ENCODE results near the gene ELAC2.

The ELAC2 gene

GRCh38 chr17:13017655-13018459, at the start of gene ELAC2:
Gene ELAC2, minus strand, starts transcription at chr17:13018027. Its CDS starts 80 bp downstream, at chr17:13017947.
- peak; percentile 97 for DNase-seq (ENCODE audit: low spot score)

GRCh38 chr17:13065032-13065431, 47.2 kb upstream of the ELAC2 start:
- DNase-seq (ENCODE audit: low spot score): no peak

DNA sequence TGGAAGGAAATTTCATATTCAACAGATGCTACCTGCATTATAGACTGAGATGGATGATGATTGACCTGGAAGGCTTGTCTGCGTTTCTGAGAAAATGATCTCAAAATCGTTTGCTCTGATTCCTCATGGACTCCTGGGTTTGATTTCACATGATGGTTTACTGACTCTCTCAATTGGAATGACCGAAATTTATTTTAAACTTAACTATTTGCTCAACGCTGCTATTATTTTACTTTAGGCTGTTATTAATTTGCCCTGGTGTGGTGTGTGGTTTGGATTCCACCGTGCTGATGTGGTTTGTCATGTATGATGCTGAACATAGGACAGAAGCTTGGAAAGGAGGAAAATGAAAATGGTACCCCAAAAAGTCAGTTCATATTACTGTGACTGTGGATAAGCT, 37.3 kb upstream of the ELAC2 start:
- DNase-seq (ENCODE audit: low spot score): no peak

DNA sequence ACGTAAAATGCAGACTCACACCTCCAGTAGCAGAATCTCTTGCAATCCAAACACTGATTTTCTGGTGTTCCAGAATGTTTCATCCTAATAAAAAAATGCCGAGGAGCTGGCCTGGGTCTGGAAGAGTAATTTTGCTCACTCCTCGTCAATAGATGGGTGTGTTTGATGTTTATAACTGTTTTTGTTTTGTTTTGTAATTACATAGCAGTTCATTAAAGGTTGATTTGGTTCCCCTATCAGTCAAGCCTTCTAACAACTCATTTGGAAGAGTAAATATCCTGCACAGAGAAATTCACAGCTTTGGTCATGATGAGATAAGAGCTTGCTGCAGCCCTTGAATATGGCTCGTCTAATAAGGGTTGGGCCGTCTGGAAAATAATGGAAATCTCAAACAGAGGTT, 36.8 kb upstream of the ELAC2 start:
- DNase-seq (ENCODE audit: low spot score): no peak

- DNase-seq (ENCODE audit: low spot score): no peak
Measured at GRCh38 chr17:13051915-13052314, 34.1 kb upstream of the ELAC2 start.

DNA sequence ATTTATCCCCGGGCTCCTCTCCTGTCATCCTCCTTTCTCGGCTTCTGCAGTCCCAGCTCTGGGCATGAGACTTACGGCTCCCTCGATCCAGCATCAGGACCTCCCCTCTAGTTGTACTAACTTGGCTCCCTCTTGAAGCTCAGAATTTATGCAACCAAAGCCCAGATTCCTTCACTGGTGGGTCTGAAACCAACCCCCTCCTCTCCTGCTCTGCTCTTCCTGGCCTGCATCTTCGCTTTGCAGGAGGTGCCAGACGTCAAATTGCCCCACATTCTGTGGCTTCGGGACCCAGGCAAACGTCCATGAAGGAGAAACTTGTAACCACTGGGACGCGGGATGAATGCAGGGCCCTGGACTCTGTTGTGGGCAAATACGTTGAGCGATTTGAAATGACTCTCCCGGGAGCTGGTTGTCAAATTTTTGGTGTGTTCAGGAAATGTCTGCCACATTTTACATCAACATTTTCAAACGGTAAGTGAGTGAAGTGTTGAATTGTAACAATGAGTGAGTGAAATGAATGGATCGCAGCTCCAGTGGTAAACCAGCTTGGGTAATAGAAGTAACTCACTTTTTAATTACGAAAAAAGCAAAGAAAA, 29.3 kb upstream of the ELAC2 start:
- no peak for DNase-seq (ENCODE audit: low spot score)

- no peak for DNase-seq (ENCODE audit: low spot score)
Measured at GRCh38 chr17:13046361-13046760, 28.5 kb upstream of the ELAC2 start.

DNA sequence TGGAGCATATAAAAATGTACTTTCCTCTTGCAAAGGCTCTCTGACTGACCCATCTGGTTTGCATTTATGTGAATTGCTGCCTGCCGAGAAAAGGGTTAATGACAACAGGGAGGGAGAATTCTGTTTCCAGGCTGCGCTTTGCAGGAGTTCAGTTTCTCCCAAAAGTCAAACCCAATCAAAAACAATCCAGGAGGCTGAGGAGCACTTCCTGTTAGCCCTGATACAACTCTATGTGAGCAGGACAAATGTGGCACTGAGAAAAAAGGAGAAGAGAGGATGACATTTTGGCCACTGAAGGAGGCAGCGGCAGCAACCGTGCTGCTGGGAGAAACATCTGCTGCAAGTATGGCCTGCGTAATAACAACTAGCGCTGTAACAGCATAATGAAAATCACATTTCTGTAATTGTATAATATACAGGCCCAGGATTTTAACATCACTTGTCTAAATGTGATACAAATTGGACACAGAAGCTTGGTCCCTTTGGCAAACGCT, 26.8 kb upstream of the ELAC2 start:
- DNase-seq (ENCODE audit: low spot score): no peak

- no peak for DNase-seq (ENCODE audit: low spot score)
Measured at GRCh38 chr17:13038931-13039665, 21.3 kb upstream of the ELAC2 start.

DNA sequence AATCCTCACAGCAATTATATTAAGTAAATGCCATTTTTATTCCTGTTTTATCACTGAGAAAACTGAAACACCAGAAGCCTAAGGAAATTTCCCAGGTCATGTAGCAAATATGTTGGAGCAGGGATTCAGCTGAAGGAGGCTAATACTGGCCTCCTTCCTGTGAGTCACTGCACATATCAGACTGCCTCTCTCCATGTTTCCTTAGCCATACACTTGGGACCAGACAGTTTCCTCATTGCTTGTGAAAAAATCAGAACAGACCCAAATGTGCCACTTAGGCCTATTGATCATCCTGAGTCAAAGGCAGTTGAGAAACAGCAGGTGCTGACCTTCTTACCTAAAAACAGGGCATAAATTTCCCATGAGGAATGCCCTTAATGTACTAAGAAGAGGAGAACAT, 18.9 kb upstream of the ELAC2 start:
- DNase-seq (ENCODE audit: low spot score): no peak

DNA sequence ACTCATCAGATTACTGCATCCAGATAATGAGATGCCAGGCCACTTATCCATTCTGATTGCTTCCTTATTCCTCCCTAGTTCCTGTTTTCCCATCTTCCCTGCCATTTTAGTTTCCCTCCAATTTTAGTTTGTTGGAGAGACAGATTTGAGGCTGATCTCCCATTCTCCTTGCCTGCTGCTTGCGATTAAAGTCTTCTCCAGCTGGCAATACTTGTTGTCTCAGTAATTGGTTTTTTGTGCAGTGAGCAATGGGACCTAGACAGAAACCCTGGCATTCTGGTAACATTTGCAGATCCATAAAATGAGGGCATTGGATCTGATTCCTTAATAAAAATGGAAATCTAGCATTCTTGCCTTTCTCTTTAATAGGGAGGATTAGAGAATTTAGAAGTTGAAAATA, 17.6 kb upstream of the ELAC2 start:
- no peak for DNase-seq (ENCODE audit: low spot score)

DNA sequence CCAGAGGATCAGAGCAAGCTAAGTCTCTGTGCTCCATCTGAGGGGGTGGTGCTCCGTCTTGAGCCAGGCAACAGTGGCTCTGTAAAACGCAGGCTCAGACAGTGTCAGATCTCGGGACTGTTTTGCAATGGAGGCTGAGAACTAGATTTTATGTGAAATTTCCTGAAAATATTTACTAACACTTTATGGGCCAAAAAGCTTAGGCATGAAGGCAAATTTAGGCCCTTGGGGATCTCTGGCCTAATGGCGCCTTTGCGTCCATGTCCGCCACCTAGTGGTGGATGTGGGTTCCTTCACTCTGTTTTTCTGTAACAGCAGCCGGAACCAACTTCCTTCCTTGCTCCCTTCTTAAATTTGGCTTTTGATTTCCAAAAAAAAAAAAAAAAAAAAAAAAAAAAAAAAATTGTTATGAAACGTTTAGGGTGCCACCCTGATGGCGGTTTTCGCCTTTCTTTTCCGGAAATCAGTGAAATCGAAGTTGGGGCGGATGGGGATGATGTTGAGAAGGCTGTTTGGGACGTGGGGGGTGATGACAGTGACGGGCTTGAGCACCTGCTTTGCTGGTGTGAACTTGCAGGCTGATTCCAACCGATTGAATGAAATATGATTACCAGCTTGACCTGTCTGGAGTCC, 14.0 kb upstream of the ELAC2 start:
- peak; percentile 59 for DNase-seq (ENCODE audit: low spot score)

- DNase-seq (ENCODE audit: low spot score): peak; percentile 66
Measured at GRCh38 chr17:13030459-13031300, 12.9 kb upstream of the ELAC2 start.

DNA sequence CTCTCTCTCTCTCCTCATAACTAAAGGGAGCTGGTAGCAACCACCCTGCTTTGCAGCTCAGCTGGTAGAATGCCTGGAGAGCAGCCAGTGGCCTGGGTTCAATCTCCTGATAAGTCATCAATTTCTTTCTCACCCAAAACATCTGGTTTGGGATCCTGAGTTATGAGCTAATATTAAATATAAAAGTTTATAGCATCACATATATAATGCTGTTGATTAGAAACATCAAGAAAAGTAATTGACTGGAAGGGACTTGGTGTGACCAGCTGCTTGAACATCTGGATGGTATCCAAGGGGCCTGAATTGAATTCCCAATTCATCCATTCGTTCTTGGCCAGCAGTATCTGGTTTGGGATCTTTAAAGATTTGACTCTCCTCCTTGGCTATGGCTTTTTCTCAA, 12.2 kb upstream of the ELAC2 start:
- DNase-seq (ENCODE audit: low spot score): no peak

DNA sequence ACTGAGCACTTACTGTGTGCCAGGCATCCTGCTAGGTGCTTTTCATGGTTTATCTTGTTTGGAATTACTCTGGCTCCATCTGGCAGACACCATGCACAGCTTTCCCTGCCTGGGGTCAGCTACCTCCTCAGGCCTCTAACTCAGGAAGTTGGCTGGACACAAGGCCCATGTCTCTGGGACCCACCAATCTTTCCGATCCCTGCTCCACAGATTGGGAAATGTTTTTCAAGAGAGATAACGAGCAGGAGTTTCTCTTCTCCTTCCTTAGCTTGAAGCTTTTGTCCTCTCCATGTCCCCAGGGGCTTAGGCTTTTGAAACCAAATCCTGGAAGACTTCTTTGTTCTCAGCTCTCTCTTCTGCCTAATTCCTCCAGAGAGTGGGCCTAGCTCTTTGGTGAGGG, 11.5 kb upstream of the ELAC2 start:
- DNase-seq (ENCODE audit: low spot score): no peak

DNA sequence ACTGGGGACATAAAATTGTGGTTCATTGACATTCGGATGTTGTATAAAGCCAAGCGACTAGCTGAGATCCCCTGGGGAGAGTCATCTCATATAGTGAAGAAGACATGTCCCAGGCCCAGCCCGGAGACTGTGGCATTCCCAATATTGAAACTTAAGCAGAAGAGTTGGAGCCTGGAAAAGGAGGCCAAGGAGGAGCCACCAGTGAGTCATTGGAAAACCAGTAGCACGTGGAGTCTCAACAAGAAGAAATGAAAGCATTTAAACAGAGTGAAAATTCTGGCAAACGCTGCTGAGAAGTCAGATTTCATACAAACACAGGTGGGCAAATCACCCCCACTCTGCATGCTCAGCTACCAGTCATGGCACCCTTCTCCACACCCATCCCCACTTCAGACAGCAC, 9.4 kb upstream of the ELAC2 start:
- DNase-seq (ENCODE audit: low spot score): no peak

- no peak for DNase-seq (ENCODE audit: low spot score)
Measured at GRCh38 chr17:13025687-13026086, 7.9 kb upstream of the ELAC2 start.

- DNase-seq (ENCODE audit: low spot score): no peak
Measured at GRCh38 chr17:13025258-13025627, 7.4 kb upstream of the ELAC2 start.

DNA sequence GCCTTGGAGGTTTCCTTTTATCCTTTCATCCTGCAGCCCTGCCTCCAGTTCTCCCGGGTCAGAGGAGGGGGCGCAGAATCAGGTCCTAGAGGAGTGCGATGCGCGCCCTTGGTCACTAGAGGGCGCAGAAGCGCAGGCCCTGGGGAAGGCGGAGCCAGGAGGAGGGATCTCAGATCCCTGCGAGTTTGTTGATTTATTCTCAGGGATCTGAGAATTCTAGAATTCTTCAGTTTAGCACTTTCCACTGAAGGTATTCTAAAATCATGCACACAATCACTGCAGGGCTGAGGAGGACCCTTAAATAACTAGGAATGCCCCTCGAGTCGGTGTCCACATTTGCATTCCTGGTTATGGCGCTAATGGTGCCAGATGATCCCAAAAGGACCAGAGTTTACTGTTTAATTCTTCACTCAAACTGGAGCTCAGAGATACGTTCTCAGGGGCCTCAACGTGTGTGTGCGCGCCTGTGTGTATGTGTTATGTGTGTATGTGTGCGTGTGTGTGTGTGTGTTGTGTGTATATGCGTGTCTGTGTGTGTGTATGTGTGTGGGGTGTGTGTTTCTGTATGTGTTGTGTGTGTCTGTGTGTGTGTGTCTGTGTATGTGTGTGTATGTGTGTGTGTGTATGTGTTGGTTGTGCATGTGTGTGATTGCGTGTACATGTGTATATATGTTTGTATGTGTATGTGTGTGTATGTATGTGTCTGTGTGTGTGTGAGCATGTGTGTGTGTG, 6.9 kb upstream of the ELAC2 start:
- DNase-seq (ENCODE audit: low spot score): peak; percentile 58

- DNase-seq (ENCODE audit: low spot score): no peak
Measured at GRCh38 chr17:13024016-13024415, 6.2 kb upstream of the ELAC2 start.

All from COLO829 (cell line).